ENCODE results near the gene MYEF2.

- no peak for TF ChIP-seq POLR2A (IDR thresholded peaks at IDR 0.05)
- TF ChIP-seq CTCF (IDR thresholded peaks at IDR 0.05) = no peak
These were observed 32.2 kb downstream of the MYEF2 start for GRCh38 chr15:48145923-48146322.

All from esophagus squamous epithelium (tissue), 4 donors.